Measurements from ENCODE around the gene DEFB118.

The DEFB118 gene

DNA sequence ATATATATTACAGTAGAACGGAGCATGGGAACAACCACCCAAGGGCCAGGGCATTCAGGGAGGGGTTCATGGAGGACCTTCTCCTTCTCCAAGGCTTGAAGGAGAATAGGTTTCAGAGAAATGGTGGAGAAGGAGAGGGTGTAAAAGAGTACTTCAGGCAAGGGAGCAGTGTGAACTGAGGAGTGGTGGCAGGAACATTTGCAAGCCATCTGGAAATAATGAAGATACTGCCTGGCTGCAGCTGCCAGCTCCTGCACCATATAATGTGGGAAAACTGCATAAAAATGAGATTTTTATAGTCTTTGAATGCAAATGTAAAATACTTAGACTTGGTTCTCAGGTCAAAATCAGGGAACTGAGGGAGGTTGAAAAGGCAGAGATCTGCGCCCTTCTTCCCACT is 47.3 kb downstream of the DEFB118 start:
- no peak for DNase-seq (ENCODE audit: low read depth)
- no peak overlapping the region for H3K4me3 ChIP-seq (ENCODE audit: low read length)
- TF ChIP-seq, protein P1, sequence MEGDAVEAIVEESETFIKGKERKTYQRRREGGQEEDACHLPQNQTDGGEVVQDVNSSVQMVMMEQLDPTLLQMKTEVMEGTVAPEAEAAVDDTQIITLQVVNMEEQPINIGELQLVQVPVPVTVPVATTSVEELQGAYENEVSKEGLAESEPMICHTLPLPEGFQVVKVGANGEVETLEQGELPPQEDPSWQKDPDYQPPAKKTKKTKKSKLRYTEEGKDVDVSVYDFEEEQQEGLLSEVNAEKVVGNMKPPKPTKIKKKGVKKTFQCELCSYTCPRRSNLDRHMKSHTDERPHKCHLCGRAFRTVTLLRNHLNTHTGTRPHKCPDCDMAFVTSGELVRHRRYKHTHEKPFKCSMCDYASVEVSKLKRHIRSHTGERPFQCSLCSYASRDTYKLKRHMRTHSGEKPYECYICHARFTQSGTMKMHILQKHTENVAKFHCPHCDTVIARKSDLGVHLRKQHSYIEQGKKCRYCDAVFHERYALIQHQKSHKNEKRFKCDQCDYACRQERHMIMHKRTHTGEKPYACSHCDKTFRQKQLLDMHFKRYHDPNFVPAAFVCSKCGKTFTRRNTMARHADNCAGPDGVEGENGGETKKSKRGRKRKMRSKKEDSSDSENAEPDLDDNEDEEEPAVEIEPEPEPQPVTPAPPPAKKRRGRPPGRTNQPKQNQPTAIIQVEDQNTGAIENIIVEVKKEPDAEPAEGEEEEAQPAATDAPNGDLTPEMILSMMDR (conservative IDR thresholded peaks at IDR 0.05; ENCODE audit: low read depth, low read length), result no peak

DNA sequence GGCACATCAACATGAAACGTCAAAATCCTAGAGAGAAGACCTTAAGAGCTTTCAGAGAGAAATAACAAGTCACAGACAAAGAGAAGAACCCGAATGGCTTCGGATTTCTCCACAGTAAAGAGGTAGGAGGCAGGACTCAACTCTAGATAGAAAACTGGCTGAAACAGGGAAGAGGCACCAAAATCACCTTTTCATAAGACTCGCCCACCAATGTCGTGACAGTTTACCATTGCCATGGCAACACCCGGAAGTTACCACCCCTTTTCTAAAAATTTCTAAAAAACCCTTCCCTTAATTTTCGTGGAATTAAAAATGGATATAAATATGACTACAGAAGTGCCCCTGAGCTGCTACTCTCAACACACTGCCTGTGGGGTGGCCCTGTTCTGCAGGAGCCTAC is 49.9 kb downstream of the DEFB118 start:
- TF ChIP-seq, protein P1 (conservative IDR thresholded peaks at IDR 0.05; ENCODE audit: low read depth, low read length), result no peak
- H3K4me3 ChIP-seq (ENCODE audit: low read length), result no peak overlapping the region
- DNase-seq (ENCODE audit: low read depth), result no peak
